Activated CD4-positive, alpha-beta T cell treated with anti-CD3 and anti-CD28 coated beads, Interleukin-2, amount 10 ng/mL, durations not matched to agents 24 days and 14 days (primary cell): ENCODE data around the gene SLC30A4. TPM values are rescaled to one million over a fixed set of nuclear protein-coding genes. Genes with fewer than 3 reads are reported as not detected.

Experiments used
- DNase-seq: peaks from one replicate; pipeline ENCODE4 v3.0.0; 2022
- H3K27ac Mint-ChIP-seq: one replicate; pipeline ENCODE4 v1.8.0; 2022; ENCODE audit warnings: mild to moderate bottlenecking, mixed read lengths
- H3K27me3 Mint-ChIP-seq: one replicate; pipeline ENCODE4 v1.8.0; 2022; ENCODE audit warnings: mixed read lengths
- H3K36me3 Mint-ChIP-seq: one replicate; pipeline ENCODE4 v1.8.0; 2022; ENCODE audit warnings: low read depth, mild to moderate bottlenecking, mixed read lengths
- H3K4me1 Mint-ChIP-seq: one replicate; pipeline ENCODE4 v1.8.0; 2021; ENCODE audit warnings: mixed read lengths
- H3K4me3 Mint-ChIP-seq: one replicate; pipeline ENCODE4 v1.8.0; 2022; ENCODE audit warnings: mild to moderate bottlenecking, moderate library complexity, mixed read lengths
- H3K9me3 Mint-ChIP-seq: one replicate; pipeline ENCODE4 v1.8.0; 2021; ENCODE audit warnings: mixed read lengths
- intact Hi-C: fragments of 100-400 bp; cut with micrococcal nuclease; formaldehyde crosslinking; loops from one replicate; pipeline ENCODE4 v1.15.1; 2023
- total RNA-seq: library from RNA; stranded (reverse); gene quantifications from 2 replicates; pipeline ENCODE4 v1.2.3, GENCODE V29; 2022

The SLC30A4 gene
- total RNA-seq = 0.90 and 1.2 TPM in 2 replicates

GRCh38 chr15:45522328-45523165, at the start of gene SLC30A4:
Gene SLC30A4 (minus strand): TSS chr15:45522755. CDS start chr15:45522354, 401 bp downstream.
- peak within 1 kb of the TSS; percentile 85 for H3K4me3 Mint-ChIP-seq
- peaks cover 25% of the 10 kb centered on the region for H3K27me3 Mint-ChIP-seq
- peak within 1 kb of the TSS; percentile 72 for H3K27ac Mint-ChIP-seq
- H3K4me1 Mint-ChIP-seq = peaks cover 19% of the 10 kb centered on the region
- intact Hi-C loops = loop anchor here (2.0 to 5.0 kb wide), 3 partner anchors 64 to 116 kb away; partner anchors contain the start of gene BLOC1S6
- H3K9me3 Mint-ChIP-seq = no peaks in the 10 kb centered on the region
- no peaks in the 10 kb centered on the region for H3K36me3 Mint-ChIP-seq
- DNase-seq = peak; percentile 92

GRCh38 chr15:45555934-45556608, 33.5 kb upstream of the SLC30A4 start:
- no peak overlapping the region for H3K27ac Mint-ChIP-seq
- no peaks in the 10 kb centered on the region for H3K4me1 Mint-ChIP-seq
- no peak overlapping the region for H3K4me3 Mint-ChIP-seq
- H3K36me3 Mint-ChIP-seq = no peaks in the 10 kb centered on the region
- DNase-seq = no peak
- H3K27me3 Mint-ChIP-seq = peaks cover 36% of the 10 kb centered on the region
- intact Hi-C loops = no loop called here
- H3K9me3 Mint-ChIP-seq = no peaks in the 10 kb centered on the region

- no peak overlapping the region for H3K4me3 Mint-ChIP-seq
- DNase-seq = no peak
- H3K4me1 Mint-ChIP-seq = no peaks in the 10 kb centered on the region
- no peak overlapping the region for H3K27ac Mint-ChIP-seq
- H3K9me3 Mint-ChIP-seq = no peaks in the 10 kb centered on the region
- H3K36me3 Mint-ChIP-seq = no peaks in the 10 kb centered on the region
- intact Hi-C loops = no loop called here
- peaks cover 27% of the 10 kb centered on the region for H3K27me3 Mint-ChIP-seq
These were observed 29.1 kb upstream of the SLC30A4 start for GRCh38 chr15:45551676-45552075.

- Mint-ChIP-seq H3K4me1 (no peaks in the 10 kb centered on the region), H3K27ac (no peak overlapping the region), H3K4me3 (no peak overlapping the region), H3K27me3 (peaks cover 24% of the 10 kb centered on the region), H3K36me3 (no peaks in the 10 kb centered on the region), H3K9me3 (no peaks in the 10 kb centered on the region)
- intact Hi-C loops = no loop called here
- no peak for DNase-seq
These were observed 27.9 kb upstream of the SLC30A4 start for GRCh38 chr15:45550436-45550835.

- Mint-ChIP-seq H3K27ac (no peak overlapping the region), H3K4me3 (no peak overlapping the region), H3K9me3 (no peaks in the 10 kb centered on the region), H3K27me3 (peaks cover 22% of the 10 kb centered on the region), H3K4me1 (no peaks in the 10 kb centered on the region), H3K36me3 (no peaks in the 10 kb centered on the region)
- DNase-seq = no peak
- intact Hi-C loops = no loop called here
These were observed 27.1 kb upstream of the SLC30A4 start for GRCh38 chr15:45549541-45550220.

- H3K4me3 Mint-ChIP-seq = no peak overlapping the region
- no peaks in the 10 kb centered on the region for H3K4me1 Mint-ChIP-seq
- H3K27ac Mint-ChIP-seq = no peak overlapping the region
- intact Hi-C loops = no loop called here
- no peaks in the 10 kb centered on the region for H3K9me3 Mint-ChIP-seq
- peaks cover 16% of the 10 kb centered on the region for H3K27me3 Mint-ChIP-seq
- H3K36me3 Mint-ChIP-seq = no peaks in the 10 kb centered on the region
- no peak for DNase-seq
These were observed 26.4 kb upstream of the SLC30A4 start for GRCh38 chr15:45548753-45549520.

GRCh38 chr15:45546789-45547188, 24.2 kb upstream of the SLC30A4 start:
- no peaks in the 10 kb centered on the region for H3K9me3 Mint-ChIP-seq
- H3K4me1 Mint-ChIP-seq = no peaks in the 10 kb centered on the region
- no peaks in the 10 kb centered on the region for H3K36me3 Mint-ChIP-seq
- H3K27ac Mint-ChIP-seq = no peak overlapping the region
- no peak for DNase-seq
- intact Hi-C loops = no loop called here
- H3K4me3 Mint-ChIP-seq = no peak overlapping the region
- H3K27me3 Mint-ChIP-seq = peaks cover 11% of the 10 kb centered on the region

GRCh38 chr15:45544266-45545023, 21.9 kb upstream of the SLC30A4 start:
- Mint-ChIP-seq H3K27ac (no peak overlapping the region), H3K36me3 (no peaks in the 10 kb centered on the region), H3K4me3 (no peak overlapping the region), H3K27me3 (peaks cover 12% of the 10 kb centered on the region), H3K4me1 (no peaks in the 10 kb centered on the region), H3K9me3 (no peaks in the 10 kb centered on the region)
- intact Hi-C loops = no loop called here
- no peak for DNase-seq

GRCh38 chr15:45543051-45543450, 20.5 kb upstream of the SLC30A4 start:
- intact Hi-C loops = no loop called here
- no peaks in the 10 kb centered on the region for H3K4me1 Mint-ChIP-seq
- H3K27ac Mint-ChIP-seq = no peak overlapping the region
- no peaks in the 10 kb centered on the region for H3K36me3 Mint-ChIP-seq
- peaks cover 12% of the 10 kb centered on the region for H3K27me3 Mint-ChIP-seq
- no peak for DNase-seq
- no peaks in the 10 kb centered on the region for H3K9me3 Mint-ChIP-seq
- H3K4me3 Mint-ChIP-seq = no peak overlapping the region

- H3K4me1 Mint-ChIP-seq = no peaks in the 10 kb centered on the region
- H3K4me3 Mint-ChIP-seq = no peak overlapping the region
- no peaks in the 10 kb centered on the region for H3K9me3 Mint-ChIP-seq
- no peaks in the 10 kb centered on the region for H3K36me3 Mint-ChIP-seq
- DNase-seq = no peak
- H3K27me3 Mint-ChIP-seq = peaks cover 10% of the 10 kb centered on the region
- H3K27ac Mint-ChIP-seq = no peak overlapping the region
- intact Hi-C loops = no loop called here
These were observed 18.0 kb upstream of the SLC30A4 start for GRCh38 chr15:45540531-45540930.

GRCh38 chr15:45539680-45540079, 17.1 kb upstream of the SLC30A4 start:
- DNase-seq = no peak
- intact Hi-C loops = no loop called here
- Mint-ChIP-seq H3K4me1 (no peaks in the 10 kb centered on the region), H3K36me3 (no peaks in the 10 kb centered on the region), H3K4me3 (no peak overlapping the region), H3K9me3 (no peaks in the 10 kb centered on the region), H3K27me3 (peaks cover 9% of the 10 kb centered on the region), H3K27ac (no peak overlapping the region)

GRCh38 chr15:45536934-45537333, 14.4 kb upstream of the SLC30A4 start:
- Mint-ChIP-seq H3K4me1 (no peaks in the 10 kb centered on the region), H3K36me3 (no peaks in the 10 kb centered on the region), H3K27me3 (peaks cover 17% of the 10 kb centered on the region), H3K27ac (no peak overlapping the region), H3K4me3 (no peak overlapping the region), H3K9me3 (no peaks in the 10 kb centered on the region)
- DNase-seq = no peak
- intact Hi-C loops = no loop called here

GRCh38 chr15:45535486-45536042, 13.0 kb upstream of the SLC30A4 start:
- no peaks in the 10 kb centered on the region for H3K9me3 Mint-ChIP-seq
- no peaks in the 10 kb centered on the region for H3K36me3 Mint-ChIP-seq
- DNase-seq = no peak
- H3K4me3 Mint-ChIP-seq = no peak overlapping the region
- H3K4me1 Mint-ChIP-seq = no peaks in the 10 kb centered on the region
- no peak overlapping the region for H3K27ac Mint-ChIP-seq
- intact Hi-C loops = no loop called here
- peaks cover 18% of the 10 kb centered on the region for H3K27me3 Mint-ChIP-seq
